HPDE6-E6E7 (cell line): ENCODE measurements around the gene AMBRA1.

Experiments
- DNase-seq: peaks from one replicate; pipeline ENCODE4 v3.0.0; 2011; ENCODE audit warnings: missing footprints; ENCODE audit errors: extremely low spot score

The AMBRA1 gene

GRCh38 chr11:46475051-46475925 lies 118.5 kb downstream of the AMBRA1 start:
- no peak for DNase-seq

GRCh38 chr11:46472662-46472994 lies 121.2 kb downstream of the AMBRA1 start:
- DNase-seq, result no peak

DNA sequence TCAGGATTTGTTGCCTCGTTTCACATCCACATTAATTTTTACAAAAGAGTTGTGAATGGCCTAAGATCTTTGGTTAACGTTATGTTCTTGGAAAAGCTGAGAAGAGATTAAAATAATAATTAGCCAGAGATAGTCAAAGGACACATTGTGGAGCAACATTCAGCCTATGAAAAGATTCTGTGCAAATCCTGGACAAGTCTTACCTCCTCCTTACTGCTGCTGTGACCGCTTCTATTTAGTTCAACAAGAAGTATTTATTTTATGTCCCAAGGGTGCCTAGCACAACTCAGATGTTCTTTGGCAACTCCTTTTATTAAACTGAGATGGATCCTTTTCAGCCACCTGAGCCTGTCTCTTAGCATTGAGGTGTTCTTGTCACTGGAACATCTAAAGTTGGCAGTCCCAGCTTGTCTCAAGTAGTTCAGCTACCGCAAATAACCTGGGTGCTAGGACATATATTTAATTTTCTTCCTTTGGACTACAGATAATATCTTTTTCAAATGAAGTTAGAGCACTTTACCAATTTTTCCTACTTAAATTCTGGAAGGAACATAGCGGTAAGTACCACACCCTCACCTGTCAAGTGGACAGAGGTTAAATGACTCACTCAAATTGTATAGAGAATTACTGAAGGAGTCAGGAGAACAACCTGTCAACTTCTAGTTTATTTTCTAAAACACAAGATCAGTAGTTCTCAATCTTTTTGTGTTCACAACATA lies 121.7 kb downstream of the AMBRA1 start:
- DNase-seq, result no peak

GRCh38 chr11:46469926-46470325 lies 123.9 kb downstream of the AMBRA1 start:
- no peak for DNase-seq

- DNase-seq, result no peak
Measured at GRCh38 chr11:46465683-46466082, 128.1 kb downstream of the AMBRA1 start.

DNA sequence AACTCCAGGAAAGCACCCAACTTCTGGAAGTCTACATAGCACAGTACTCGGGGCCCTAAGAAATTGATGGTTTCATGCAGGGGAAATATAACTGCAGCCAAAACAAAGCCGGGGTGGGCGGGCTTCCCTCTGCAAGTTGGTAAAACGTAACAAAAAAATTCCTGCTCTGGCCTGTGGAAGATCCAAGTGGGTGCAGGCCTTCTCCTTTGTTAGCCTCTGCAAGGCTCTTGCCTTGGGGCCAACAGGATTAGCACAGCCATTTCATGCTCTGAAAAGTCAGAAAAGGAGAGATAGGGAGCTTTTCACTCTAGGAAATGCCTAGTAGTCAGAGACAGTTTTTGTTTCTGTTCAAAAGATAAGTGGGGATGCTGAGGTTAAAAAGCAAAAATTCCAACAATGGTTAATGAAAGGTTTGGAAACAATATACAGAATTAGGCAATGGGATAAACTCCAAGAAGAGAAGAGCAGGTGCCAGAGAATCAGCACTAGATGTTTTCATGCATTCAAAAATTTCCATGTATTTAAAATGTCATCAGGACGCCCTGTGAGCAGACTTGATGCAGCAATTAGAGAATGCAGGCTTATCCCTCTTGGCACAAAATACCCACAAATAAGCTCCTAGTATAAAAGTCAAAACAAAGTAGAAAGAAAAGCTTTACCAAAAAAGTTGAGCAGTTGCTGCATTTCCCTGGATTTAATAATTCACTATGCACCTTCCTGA lies 130.0 kb downstream of the AMBRA1 start:
- DNase-seq, result no peak

GRCh38 chr11:46461461-46461927 lies 132.3 kb downstream of the AMBRA1 start:
- DNase-seq, result no peak

DNA sequence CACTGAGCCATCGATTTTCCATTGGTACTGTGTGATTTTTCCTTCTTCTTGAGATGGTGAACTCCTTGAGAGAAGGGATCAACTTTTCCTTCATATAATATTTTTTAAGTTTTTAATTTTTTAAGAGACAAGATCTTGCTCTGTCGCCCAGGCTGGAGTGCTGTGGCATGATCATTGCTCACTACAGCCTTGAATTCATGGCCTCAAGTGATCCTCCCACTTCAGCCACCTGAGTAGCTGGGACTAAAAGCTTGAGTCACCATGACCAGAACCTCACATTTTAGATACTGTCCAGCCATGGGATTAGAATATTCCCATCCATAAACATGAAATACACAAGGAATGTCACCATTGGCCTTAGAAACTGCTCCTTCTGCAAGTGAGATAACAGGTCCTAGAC lies 135.3 kb downstream of the AMBRA1 start:
- DNase-seq, result no peak

- no peak for DNase-seq
Measured at GRCh38 chr11:46457659-46458424, 136.0 kb downstream of the AMBRA1 start.

DNA sequence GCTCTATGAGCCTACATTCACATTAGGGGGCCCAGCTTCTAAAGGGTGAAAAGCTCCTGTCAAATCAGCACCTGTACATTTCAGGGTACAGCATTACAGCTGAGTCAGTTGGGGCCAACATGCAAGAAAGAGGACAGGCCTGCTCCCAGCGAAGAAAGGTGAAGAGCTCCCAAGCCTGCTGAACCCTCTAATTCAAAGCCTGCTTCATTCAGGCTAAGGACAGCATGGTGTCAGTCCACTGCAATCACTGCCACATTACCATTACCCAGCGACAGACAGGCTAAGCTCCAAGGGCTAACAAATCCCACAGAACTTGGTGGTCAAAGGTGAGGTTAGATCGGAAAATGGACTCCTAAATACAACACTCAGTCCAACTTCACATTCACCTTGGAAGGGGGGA lies 136.8 kb downstream of the AMBRA1 start:
- no peak for DNase-seq

GRCh38 chr11:46456269-46457001 lies 137.4 kb downstream of the AMBRA1 start:
- DNase-seq, result no peak

GRCh38 chr11:46455834-46456233 lies 138.0 kb downstream of the AMBRA1 start:
- DNase-seq, result no peak

DNA sequence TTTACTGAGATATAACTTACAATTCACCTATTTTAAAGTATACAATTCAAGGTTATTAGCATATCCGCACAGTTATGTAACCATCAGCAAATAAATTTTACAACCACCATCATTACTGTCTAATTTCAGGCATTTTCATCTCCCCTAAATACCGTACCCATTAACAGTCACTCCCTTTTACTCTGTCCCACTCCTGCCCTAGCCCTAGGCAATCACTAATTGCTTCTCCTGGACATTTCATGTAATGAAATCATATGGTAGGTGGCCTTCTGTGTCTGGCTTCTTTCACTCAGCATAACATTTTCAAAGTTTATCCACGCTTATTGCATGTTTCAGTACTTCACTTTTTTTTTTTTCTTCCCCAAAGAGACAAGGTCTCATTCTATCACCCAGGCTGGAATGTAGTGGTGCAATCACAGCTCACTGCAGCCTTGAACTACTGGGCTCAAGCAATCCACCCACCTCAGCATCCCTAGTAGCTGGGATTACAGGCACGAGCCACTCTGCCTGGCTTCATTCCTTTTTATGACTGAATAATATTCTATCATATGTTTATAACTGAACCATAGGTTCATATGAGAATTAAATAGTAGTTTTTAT lies 140.8 kb downstream of the AMBRA1 start:
- no peak for DNase-seq

GRCh38 chr11:46451759-46452158 lies 142.1 kb downstream of the AMBRA1 start:
- DNase-seq, result no peak

- no peak for DNase-seq
Measured at GRCh38 chr11:46450846-46451477, 142.9 kb downstream of the AMBRA1 start.

DNA sequence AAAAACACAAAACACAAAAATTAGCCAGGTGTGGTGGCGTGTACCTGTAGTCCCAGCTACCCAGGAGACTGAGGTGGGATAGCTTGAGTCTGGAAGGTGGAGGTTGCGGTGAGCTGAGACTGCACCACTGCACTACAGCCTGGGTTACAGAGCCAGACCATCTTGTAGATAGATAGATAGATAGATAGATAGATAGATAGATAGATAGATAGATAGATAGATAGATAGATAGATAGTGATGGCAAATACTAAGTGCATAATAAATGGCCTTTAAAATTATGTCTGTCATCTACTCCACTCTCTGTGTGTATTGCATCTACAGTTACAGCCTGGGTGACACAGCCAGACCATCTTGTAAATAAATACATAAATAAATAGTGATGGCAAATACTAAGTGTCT lies 146.3 kb downstream of the AMBRA1 start:
- DNase-seq, result no peak

DNA sequence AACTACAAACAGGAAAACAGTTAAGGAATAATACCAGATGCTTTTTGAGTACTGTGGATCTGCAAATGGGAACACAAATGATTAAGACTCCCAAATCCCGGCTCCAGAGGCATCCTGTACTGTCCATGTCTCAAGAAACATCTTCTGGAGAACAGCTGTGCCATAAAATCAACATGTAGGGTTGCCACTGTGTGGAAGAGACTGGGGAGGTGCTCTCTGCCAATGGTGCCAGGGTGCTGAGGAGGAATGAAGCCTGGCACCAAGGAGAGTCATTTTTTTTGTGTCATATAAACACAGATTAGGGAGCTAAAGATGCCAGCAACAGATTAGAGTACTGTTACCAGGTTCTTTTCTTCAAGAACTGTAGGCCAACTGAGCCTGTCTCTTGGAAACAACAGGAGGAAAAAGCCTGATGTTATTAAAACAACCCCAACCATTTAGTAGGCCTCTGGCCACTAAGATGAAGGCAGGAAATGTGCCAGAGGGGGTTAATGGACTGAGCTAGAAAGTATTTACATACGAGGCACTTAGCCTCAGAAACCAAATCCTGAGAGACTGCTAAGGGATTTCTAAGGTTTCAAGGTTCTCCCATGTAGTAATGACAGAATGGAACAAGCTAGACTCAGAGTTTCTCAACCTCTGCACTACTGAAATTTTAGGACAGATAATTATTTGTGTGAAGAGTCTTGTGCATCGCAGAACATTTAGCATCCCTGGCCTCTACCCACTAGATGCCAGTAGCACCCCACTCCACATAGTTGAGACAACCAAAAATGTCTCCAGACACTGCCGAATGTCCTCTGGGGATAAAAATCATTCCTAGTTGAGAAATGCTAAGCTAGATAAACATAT lies 147.7 kb downstream of the AMBRA1 start:
- no peak for DNase-seq

DNA sequence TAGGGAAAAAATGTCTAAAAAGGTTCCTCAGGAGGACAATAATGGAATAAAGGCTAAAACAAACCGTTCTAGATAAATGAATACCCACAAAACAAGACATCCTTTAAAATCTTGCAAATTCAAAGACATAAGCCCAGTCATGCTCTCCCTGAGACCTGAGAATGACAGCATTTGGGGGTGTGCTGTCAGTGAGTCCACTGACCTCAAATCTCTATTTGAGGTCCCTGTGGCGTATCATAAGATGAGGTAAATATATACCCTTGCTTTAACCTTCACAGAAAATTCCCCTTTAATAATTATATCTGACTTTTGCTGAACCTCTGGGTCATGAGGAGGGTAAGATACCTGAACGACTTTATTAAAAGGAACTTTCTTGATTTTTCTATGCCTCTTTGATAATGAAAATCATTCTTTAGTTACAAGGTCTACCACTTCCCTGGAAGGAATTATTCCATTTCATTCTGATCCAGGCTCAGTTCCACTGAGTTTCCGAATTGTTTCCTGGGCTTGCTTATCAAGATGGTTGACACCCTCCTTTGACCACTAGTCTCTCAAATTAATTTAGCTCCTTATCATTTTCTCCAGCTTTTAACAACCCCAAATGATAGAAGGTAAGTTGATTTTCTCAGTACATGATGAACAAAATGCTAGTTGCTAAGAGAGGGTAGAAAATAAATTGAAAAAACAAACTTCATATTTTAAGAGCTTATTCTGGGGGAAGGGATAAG lies 148.5 kb downstream of the AMBRA1 start:
- no peak for DNase-seq
